Measurements from ENCODE around the gene ADGRG3.
"Not testable (repeated sequence)": the region's sequence is repeated elsewhere in the genome, so short reads cannot be mapped to it uniquely, and the experiment has no call there.

Gene ADGRG3

GRCh38 chr16:57722210-57722499, 54.0 kb downstream of the ADGRG3 start:
- no peak for DNase-seq

- DNase-seq: no peak
Observed at GRCh38 chr16:57722651-57723050, 54.5 kb downstream of the ADGRG3 start.

- peak; percentile 22 for DNase-seq
Observed at GRCh38 chr16:57723170-57723569, 55.1 kb downstream of the ADGRG3 start.

- DNase-seq: no peak
Observed at GRCh38 chr16:57724531-57724930, 56.4 kb downstream of the ADGRG3 start.

GRCh38 chr16:57725151-57725550, 57.0 kb downstream of the ADGRG3 start:
- DNase-seq: no peak

GRCh38 chr16:57725554-57725953, 57.4 kb downstream of the ADGRG3 start:
- DNase-seq: peak; percentile 24

GRCh38 chr16:57725976-57726375, 57.9 kb downstream of the ADGRG3 start:
- DNase-seq: no peak

- no peak for DNase-seq
Observed at GRCh38 chr16:57726433-57726947, 58.4 kb downstream of the ADGRG3 start.

GRCh38 chr16:57727610-57728009, 59.5 kb downstream of the ADGRG3 start:
- DNase-seq: no peak

GRCh38 chr16:57728336-57729181, 60.5 kb downstream of the ADGRG3 start:
- DNase-seq: no peak

GRCh38 chr16:57729182-57729484, 61.0 kb downstream of the ADGRG3 start:
- DNase-seq: no peak

- not testable (repeated sequence) for DNase-seq
Observed at GRCh38 chr16:57729852-57730251, 61.7 kb downstream of the ADGRG3 start.

GRCh38 chr16:57730771-57731730, 62.9 kb downstream of the ADGRG3 start:
- DNase-seq: no peak

- DNase-seq: no peak
Observed at GRCh38 chr16:57732037-57732436, 63.9 kb downstream of the ADGRG3 start.

- no peak for DNase-seq
Observed at GRCh38 chr16:57732714-57733113, 64.6 kb downstream of the ADGRG3 start.

- no peak for DNase-seq
Observed at GRCh38 chr16:57734308-57734924, 66.3 kb downstream of the ADGRG3 start.

GRCh38 chr16:57734925-57735754, 67.0 kb downstream of the ADGRG3 start:
- peak; percentile 100 for DNase-seq

- DNase-seq: no peak
Observed at GRCh38 chr16:57735755-57736418, 67.8 kb downstream of the ADGRG3 start, which contains the start of gene KATNB1. Gene KATNB1 (plus strand): TSS chr16:57735770. CDS start chr16:57737244, 1,474 bp downstream.

GRCh38 chr16:57736419-57737351, 68.6 kb downstream of the ADGRG3 start:
- peak; percentile 79 for DNase-seq

- no peak for DNase-seq
Observed at GRCh38 chr16:57738844-57739243, 70.7 kb downstream of the ADGRG3 start.

Measured in hematopoietic multipotent progenitor cell treated with erythropoietin and hydrocortisone succinate and interleukin-3 and kit ligand, for 6 days (in vitro differentiated cells).